OCI-LY3 (cell line): ENCODE data around the gene DSG2.

ENCODE experiments used
- H2AFZ ChIP-seq: fragments of 200-600, 300-600 bp; shearing (Covaris generic); 2 replicates; pipeline ENCODE4 v1.6.0; 2014; ENCODE audit warnings: antibody characterized with exemption, low read depth, low read length
- H3K27ac ChIP-seq: fragments of 200-600, 300-600 bp; sonication (generic); 2 replicates; pipeline ENCODE4 v1.5.1; 2014; ENCODE audit warnings: mild to moderate bottlenecking, low read length, moderate library complexity, mixed read lengths
- H3K27me3 ChIP-seq: fragments of 200-600, 300-600 bp; sonication (generic); 2 replicates; pipeline ENCODE4 v1.6.1; 2014; ENCODE audit warnings: low read depth, low read length, mixed read lengths
- H3K36me3 ChIP-seq: fragments of 200-600, 300-600 bp; sonication (generic); replicated peaks from 2 replicates; pipeline ENCODE3; 2014; ENCODE audit warnings: low read depth, low read length, mixed read lengths
- H3K4me1 ChIP-seq: fragments of 300-600, 200-600 bp; sonication (generic); 2 replicates; pipeline ENCODE4 v1.6.1; 2014; ENCODE audit warnings: low read length, mixed read lengths
- H3K4me2 ChIP-seq: fragments of 200-600, 300-600 bp; sonication (generic); 2 replicates; pipeline ENCODE4 v1.6.1; 2014; ENCODE audit warnings: low read length, mixed read lengths
- H3K4me3 ChIP-seq: fragments of 300-600, 200-600 bp; sonication (generic); 2 replicates; pipeline ENCODE4 v1.5.1; 2014; ENCODE audit warnings: antibody characterized with exemption, mild to moderate bottlenecking, low read length, moderate library complexity
- H3K79me2 ChIP-seq: fragments of 300-600, 200-600 bp; shearing (Covaris generic); 2 replicates; pipeline ENCODE4 v1.6.1; 2014; ENCODE audit warnings: mild to moderate bottlenecking, low read length, mixed read lengths
- H3K9ac ChIP-seq: fragments of 300-600, 200-600 bp; shearing (Covaris generic); 2 replicates; pipeline ENCODE4 v1.6.0; 2014; ENCODE audit warnings: mild to moderate bottlenecking, low read length, moderate library complexity
- H3K9me3 ChIP-seq: fragments of 200-600, 300-600 bp; shearing (Covaris generic); 2 replicates; pipeline ENCODE4 v1.6.1; 2014; ENCODE audit warnings: low read length, mixed read lengths; ENCODE audit not compliant: insufficient read depth
- H4K20me1 ChIP-seq: fragments of 200-600, 300-600 bp; sonication (generic); 2 replicates; pipeline ENCODE4 v1.6.1; 2016; ENCODE audit warnings: low read length, mixed read lengths; ENCODE audit not compliant: insufficient read depth
- EZH2phosphoT487 ChIP-seq: fragments of 200-600 bp; shearing (Covaris generic); IDR thresholded peaks from 2 replicates; pipeline ENCODE4 v1.6.1; 2018; ENCODE audit warnings: antibody characterized with exemption, mixed run types, low read depth
- TF ChIP-seq, protein P1 (sequence below): fragments of 200-600, 300-600 bp; sonication (generic); IDR thresholded peaks from 2 replicates; pipeline ENCODE4 v1.5.1; 2014; ENCODE audit warnings: antibody characterized with exemption, low read length, low read depth

DSG2 gene

DNA sequence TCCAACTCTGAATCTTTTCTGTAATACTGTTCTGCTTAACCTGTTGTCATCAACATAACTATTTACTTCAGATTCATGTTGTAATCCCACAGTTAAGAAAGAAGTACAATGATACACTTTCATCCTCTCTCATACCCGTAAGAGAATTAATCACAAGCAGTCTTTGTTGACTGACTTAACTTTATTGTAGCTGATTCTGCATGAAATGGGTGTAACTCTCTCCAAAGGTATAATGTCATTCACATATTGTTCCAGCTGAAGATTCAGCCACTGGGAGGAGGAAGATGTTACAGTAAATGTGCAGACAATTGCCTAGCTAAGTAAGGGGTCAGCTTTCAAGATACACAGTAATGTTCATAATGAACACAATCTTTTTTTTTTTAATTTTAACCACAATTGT, 13.5 kb upstream of the DSG2 start:
- Histone ChIP-seq H3K36me3 (no peaks in the 10 kb centered on the region), H3K4me2 (no peak overlapping the region), H3K4me3 (no peak overlapping the region), H2AFZ (no peak overlapping the region), H4K20me1 (no peaks in the 10 kb centered on the region), H3K79me2 (no peaks in the 10 kb centered on the region), H3K9me3 (no peaks in the 10 kb centered on the region), H3K27me3 (no peaks in the 10 kb centered on the region), H3K4me1 (peaks cover 14% of the 10 kb centered on the region), H3K27ac (no peak overlapping the region), H3K9ac (no peak overlapping the region)
- no peak for TF ChIP-seq EZH2phosphoT487
- TF ChIP-seq, protein P1, sequence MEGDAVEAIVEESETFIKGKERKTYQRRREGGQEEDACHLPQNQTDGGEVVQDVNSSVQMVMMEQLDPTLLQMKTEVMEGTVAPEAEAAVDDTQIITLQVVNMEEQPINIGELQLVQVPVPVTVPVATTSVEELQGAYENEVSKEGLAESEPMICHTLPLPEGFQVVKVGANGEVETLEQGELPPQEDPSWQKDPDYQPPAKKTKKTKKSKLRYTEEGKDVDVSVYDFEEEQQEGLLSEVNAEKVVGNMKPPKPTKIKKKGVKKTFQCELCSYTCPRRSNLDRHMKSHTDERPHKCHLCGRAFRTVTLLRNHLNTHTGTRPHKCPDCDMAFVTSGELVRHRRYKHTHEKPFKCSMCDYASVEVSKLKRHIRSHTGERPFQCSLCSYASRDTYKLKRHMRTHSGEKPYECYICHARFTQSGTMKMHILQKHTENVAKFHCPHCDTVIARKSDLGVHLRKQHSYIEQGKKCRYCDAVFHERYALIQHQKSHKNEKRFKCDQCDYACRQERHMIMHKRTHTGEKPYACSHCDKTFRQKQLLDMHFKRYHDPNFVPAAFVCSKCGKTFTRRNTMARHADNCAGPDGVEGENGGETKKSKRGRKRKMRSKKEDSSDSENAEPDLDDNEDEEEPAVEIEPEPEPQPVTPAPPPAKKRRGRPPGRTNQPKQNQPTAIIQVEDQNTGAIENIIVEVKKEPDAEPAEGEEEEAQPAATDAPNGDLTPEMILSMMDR: no peak

DNA sequence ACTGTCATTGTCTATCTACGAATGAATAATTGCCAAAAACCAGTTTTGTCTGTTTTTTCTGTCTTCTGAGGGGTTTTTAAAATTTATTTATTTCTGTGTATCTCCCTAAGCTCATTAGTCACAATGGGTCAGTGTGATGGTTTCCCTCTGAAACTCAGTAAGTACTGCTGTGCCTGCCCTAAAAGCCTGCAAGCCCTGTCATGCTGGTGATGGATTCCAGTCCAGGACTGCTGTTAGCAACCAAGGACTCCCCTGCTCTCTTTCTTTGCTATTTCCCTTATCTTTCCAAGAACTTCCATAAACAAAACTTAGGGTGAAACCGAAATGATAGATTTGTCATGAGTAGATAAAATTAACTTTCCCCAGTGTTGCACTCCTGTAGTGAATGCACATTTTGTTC, 11.8 kb upstream of the DSG2 start:
- Histone ChIP-seq H3K27me3 (no peaks in the 10 kb centered on the region), H3K36me3 (no peaks in the 10 kb centered on the region), H3K79me2 (no peaks in the 10 kb centered on the region), H4K20me1 (no peaks in the 10 kb centered on the region), H3K27ac (no peak overlapping the region), H3K4me1 (peaks cover 25% of the 10 kb centered on the region), H3K4me2 (no peak overlapping the region), H3K9me3 (no peaks in the 10 kb centered on the region), H3K4me3 (no peak overlapping the region), H2AFZ (no peak overlapping the region), H3K9ac (no peak overlapping the region)
- TF ChIP-seq, protein P1: no peak
- no peak for TF ChIP-seq EZH2phosphoT487

GRCh38 chr18:31487246-31488015, 10.5 kb upstream of the DSG2 start:
- Histone ChIP-seq H2AFZ (no peak overlapping the region), H4K20me1 (no peaks in the 10 kb centered on the region), H3K27ac (no peak overlapping the region), H3K27me3 (no peaks in the 10 kb centered on the region), H3K4me2 (no peak overlapping the region), H3K36me3 (no peaks in the 10 kb centered on the region), H3K4me3 (no peak overlapping the region), H3K9me3 (no peaks in the 10 kb centered on the region), H3K9ac (no peak overlapping the region), H3K4me1 (peaks cover 32% of the 10 kb centered on the region), H3K79me2 (no peaks in the 10 kb centered on the region)
- TF ChIP-seq, protein P1: no peak
- no peak for TF ChIP-seq EZH2phosphoT487

- Histone ChIP-seq H3K9ac (no peak overlapping the region), H3K9me3 (no peaks in the 10 kb centered on the region), H3K27ac (no peak overlapping the region), H3K36me3 (no peaks in the 10 kb centered on the region), H3K4me1 (peaks cover 24% of the 10 kb centered on the region), H3K4me2 (no peak overlapping the region), H3K27me3 (no peaks in the 10 kb centered on the region), H3K4me3 (no peak overlapping the region), H2AFZ (no peak overlapping the region), H4K20me1 (no peaks in the 10 kb centered on the region), H3K79me2 (no peaks in the 10 kb centered on the region)
- no peak for TF ChIP-seq EZH2phosphoT487
- TF ChIP-seq, protein P1: no peak
Measured at GRCh38 chr18:31489311-31489710, 8.7 kb upstream of the DSG2 start.
